ENCODE measurements around the gene NFYB.
"Not testable (repeated sequence)": the region's sequence is repeated elsewhere in the genome, so short reads cannot be mapped to it uniquely, and the experiment has no call there.

The NFYB gene

GRCh38 chr12:104137902-104138796 is at the start of gene NFYB:
Gene NFYB, minus strand, starts transcription at chr12:104138210. Its CDS starts 2,757 bp downstream, at chr12:104135453.
- DNase-seq: peak; percentile 97

- no peak for DNase-seq
Measured at GRCh38 chr12:104187446-104188155, 49.6 kb upstream of the NFYB start.

GRCh38 chr12:104183443-104183842 is 45.4 kb upstream of the NFYB start:
- DNase-seq: no peak

GRCh38 chr12:104182621-104183378 is 44.8 kb upstream of the NFYB start:
- DNase-seq: no peak

GRCh38 chr12:104182144-104182543 is 44.1 kb upstream of the NFYB start:
- no peak for DNase-seq

- DNase-seq: no peak
Measured at GRCh38 chr12:104181313-104181712, 43.3 kb upstream of the NFYB start.

- DNase-seq: no peak
Measured at GRCh38 chr12:104180374-104180773, 42.4 kb upstream of the NFYB start.

GRCh38 chr12:104177663-104178501 is 39.9 kb upstream of the NFYB start:
- DNase-seq: no peak

- DNase-seq: no peak
Measured at GRCh38 chr12:104177336-104177662, 39.3 kb upstream of the NFYB start.

- no peak for DNase-seq
Measured at GRCh38 chr12:104175726-104176247, 37.8 kb upstream of the NFYB start.

- not testable (repeated sequence) for DNase-seq
Measured at GRCh38 chr12:104173804-104174203, 35.8 kb upstream of the NFYB start.

GRCh38 chr12:104172570-104172947 is 34.5 kb upstream of the NFYB start:
- no peak for DNase-seq

- DNase-seq: no peak
Measured at GRCh38 chr12:104171785-104172569, 34.0 kb upstream of the NFYB start.

GRCh38 chr12:104168596-104168995 is 30.6 kb upstream of the NFYB start:
- DNase-seq: no peak

- DNase-seq: no peak
Measured at GRCh38 chr12:104167519-104168458, 29.8 kb upstream of the NFYB start.

- no peak for DNase-seq
Measured at GRCh38 chr12:104166465-104166864, 28.5 kb upstream of the NFYB start.

- no peak for DNase-seq
Measured at GRCh38 chr12:104165801-104166200, 27.8 kb upstream of the NFYB start.

- DNase-seq: no peak
Measured at GRCh38 chr12:104164634-104165033, 26.6 kb upstream of the NFYB start.

- DNase-seq: no peak
Measured at GRCh38 chr12:104163631-104164030, 25.6 kb upstream of the NFYB start.

GRCh38 chr12:104163028-104163427 is 25.0 kb upstream of the NFYB start:
- DNase-seq: not testable (repeated sequence)

Measured in NCI-H1105 (cell line).